OCI-LY1 (cell line): ENCODE data around the gene GAN.

Source experiments
- EZH2 ChIP-seq: fragments of 200-600 bp; sonication (generic), shearing (Covaris generic); IDR thresholded peaks from 2 replicates; pipeline ENCODE4 v1.8.0; 2017; ENCODE audit warnings: borderline replicate concordance, mixed run types, mild to moderate bottlenecking, antibody characterized with exemption, low read length, moderate library complexity, mixed read lengths
- TF ChIP-seq, protein P1 (sequence below): fragments of 200-600 bp; sonication (generic), shearing (Covaris generic); IDR thresholded peaks from 2 replicates; pipeline ENCODE4 v1.5.1; 2017; ENCODE audit warnings: mild to moderate bottlenecking, antibody characterized with exemption, low read length, moderate library complexity, mixed read lengths

GRCh38 chr16:81310045-81310644 is 4.6 kb upstream of the GAN start:
- TF ChIP-seq EZH2: no peak
- TF ChIP-seq, protein P1, sequence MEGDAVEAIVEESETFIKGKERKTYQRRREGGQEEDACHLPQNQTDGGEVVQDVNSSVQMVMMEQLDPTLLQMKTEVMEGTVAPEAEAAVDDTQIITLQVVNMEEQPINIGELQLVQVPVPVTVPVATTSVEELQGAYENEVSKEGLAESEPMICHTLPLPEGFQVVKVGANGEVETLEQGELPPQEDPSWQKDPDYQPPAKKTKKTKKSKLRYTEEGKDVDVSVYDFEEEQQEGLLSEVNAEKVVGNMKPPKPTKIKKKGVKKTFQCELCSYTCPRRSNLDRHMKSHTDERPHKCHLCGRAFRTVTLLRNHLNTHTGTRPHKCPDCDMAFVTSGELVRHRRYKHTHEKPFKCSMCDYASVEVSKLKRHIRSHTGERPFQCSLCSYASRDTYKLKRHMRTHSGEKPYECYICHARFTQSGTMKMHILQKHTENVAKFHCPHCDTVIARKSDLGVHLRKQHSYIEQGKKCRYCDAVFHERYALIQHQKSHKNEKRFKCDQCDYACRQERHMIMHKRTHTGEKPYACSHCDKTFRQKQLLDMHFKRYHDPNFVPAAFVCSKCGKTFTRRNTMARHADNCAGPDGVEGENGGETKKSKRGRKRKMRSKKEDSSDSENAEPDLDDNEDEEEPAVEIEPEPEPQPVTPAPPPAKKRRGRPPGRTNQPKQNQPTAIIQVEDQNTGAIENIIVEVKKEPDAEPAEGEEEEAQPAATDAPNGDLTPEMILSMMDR: no peak
